GM18505 (cell line): ENCODE results near the gene OR8S1.
"Not testable (repeated sequence)": the region's sequence is repeated elsewhere in the genome, so short reads cannot be mapped to it uniquely, and the experiment has no call there.

ENCODE experiments used
- ATAC-seq: cut with Tn5 transposase; IDR thresholded peaks from one replicate; pipeline ENCODE4 v1.9.1; 2021; ENCODE audit not compliant: unreplicated experiment
- POLR2A ChIP-seq: IDR thresholded peaks from 4 replicates; pipeline ENCODE4 v1.6.1; 2011; ENCODE audit warnings: borderline replicate concordance; ENCODE audit not compliant: insufficient read depth, insufficient read length; ENCODE audit errors: extremely low read depth

The OR8S1 gene, protein sequence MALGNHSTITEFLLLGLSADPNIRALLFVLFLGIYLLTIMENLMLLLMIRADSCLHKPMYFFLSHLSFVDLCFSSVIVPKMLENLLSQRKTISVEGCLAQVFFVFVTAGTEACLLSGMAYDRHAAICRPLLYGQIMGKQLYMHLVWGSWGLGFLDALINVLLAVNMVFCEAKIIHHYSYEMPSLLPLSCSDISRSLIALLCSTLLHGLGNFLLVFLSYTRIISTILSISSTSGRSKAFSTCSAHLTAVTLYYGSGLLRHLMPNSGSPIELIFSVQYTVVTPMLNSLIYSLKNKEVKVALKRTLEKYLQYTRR

DNA sequence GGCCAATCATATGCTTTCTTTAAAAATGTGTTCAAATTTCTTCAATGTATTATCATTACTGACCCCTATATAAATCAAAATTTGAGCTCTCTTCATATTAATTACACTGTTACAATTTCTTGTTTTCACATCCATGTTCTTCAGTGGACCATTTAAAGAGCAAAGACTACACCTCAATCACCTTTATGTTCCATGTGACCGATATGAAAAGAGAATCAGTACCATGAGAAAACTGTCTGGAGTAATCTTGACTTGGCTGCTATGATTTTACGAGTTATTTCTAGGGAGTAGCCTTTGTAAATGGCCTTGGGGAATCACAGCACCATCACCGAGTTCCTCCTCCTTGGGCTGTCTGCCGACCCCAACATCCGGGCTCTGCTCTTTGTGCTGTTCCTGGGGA, at the start of gene OR8S1:
Gene OR8S1, plus strand, starts transcription at position 301 of the 400 bp plus-strand sequence. Its CDS starts 0 bp downstream, at position 301.
- ATAC-seq, result no peak
- no peak for TF ChIP-seq POLR2A

DNA sequence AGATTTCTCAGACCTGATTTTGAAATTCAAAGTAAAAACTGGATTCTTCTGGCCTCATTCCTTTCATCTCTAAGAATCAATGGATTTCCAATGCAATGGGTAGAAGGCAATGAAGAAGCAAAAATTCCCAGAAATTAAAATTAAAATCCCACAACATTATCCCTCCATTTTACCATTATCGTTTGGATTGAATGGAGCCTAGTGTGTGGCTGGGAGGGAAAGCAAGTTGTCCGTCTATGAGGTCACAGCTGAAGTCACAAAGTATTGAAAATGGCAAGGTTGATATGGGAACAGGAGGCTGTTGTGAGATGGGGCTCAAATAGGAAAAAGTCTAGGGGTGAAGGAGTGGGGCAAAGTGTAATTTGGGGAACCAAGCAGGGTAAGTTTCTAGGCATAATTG, 43.2 kb upstream of the OR8S1 start, which contains the start of gene C12orf54:
Gene C12orf54, plus strand, starts transcription at position 301 of the 400 bp plus-strand sequence. CDS start 799 bp downstream, outside the sequence.
- TF ChIP-seq POLR2A, result no peak
- no peak for ATAC-seq

DNA sequence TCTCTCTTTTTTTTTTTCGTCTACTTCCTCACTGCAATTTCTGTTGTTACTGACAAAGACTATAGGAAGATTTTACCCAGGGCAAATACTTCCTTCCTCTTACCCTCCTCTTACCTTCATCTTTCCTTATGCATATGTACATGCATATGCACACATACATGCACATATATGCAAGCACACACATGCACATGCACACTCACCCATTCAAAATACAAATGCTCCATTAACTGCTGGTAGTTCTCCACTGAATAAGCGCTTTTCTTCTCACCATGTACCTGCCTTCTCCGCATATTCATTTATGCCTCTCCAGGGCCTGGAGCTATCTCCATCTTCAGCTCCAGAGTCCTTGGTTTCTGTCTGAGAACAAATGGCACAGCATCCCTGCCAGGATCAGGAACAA, 42.5 kb upstream of the OR8S1 start:
- no peak for ATAC-seq
- no peak for TF ChIP-seq POLR2A

DNA sequence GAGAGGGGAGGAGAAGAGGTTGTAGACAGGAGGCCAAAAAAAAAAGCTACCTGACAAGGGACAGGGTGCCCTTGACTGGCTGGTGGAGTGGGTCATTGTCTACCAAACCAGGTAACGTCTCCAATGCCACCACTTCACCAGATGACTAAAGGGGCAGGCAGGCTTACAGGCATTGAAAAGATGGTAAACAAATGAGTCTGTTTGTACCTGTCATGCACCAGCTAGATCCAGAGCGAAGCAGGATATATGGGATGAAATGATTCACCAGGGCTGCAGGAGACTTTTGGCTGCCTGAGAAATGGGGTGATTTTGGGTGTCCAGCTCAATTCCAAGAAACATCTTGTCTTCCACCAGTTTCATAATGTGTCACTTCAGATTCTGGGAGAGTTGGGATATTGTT, 39.2 kb upstream of the OR8S1 start:
- no peak for TF ChIP-seq POLR2A
- ATAC-seq, result no peak

DNA sequence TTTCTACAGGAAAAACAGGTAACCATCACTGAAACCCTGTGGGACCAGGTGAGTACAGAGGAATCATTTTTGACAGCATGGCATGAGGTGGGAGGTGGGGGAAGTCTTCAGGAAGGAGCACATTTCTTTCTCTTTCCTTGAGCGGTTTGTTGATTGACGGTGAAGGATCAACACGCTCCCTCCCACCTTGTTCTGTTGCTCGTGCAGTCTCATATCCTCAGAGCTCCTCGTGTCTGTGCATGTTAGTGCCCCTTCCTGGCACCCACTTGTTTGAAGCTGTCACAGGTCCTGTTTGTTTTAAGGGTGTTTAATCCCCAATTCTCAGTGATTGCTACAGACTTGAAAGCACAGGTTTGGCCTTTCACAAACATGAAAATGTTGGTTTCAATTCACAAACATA, 38.8 kb upstream of the OR8S1 start:
- no peak for TF ChIP-seq POLR2A
- no peak for ATAC-seq

DNA sequence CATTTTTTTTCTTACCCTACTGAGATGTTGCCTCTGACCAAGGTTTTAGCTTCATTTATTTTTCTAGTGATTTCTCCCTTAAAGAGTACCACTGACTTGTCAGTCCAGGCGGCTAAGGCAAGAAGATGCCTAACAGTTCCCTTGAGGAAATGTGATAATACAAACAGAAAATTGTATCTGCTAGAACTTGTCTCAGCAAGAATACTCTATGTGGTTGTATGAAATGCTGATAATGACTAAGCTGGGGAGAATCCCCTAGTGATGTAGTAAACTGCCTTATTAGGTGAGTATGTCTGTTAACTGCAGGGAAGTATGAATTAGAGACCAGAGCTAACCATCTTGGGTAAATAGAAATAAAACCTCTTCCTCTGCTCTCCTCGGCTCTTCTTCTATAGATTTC, 36.4 kb upstream of the OR8S1 start:
- peak; percentile 89 for ATAC-seq
- no peak for TF ChIP-seq POLR2A

DNA sequence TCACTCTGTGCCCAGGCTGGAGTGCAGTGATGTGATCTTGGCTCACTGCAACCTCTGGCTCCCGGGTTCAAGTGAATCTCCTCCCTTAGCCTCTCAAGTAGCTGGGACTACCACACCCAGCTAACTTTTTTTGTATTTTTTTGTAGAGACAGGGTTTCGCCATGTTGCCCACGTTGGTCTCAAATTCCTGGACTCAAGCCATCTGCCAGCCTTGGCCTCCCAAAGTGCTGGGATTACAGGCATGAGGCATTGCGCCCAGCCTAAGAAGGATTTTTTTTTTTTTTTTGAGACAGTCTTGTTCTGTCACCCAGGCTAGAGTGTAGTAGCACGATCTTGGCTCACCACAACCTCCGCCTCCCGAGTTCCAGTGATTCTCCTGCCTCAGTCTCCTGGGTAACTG, 36.0 kb upstream of the OR8S1 start:
- not testable (repeated sequence) for ATAC-seq

DNA sequence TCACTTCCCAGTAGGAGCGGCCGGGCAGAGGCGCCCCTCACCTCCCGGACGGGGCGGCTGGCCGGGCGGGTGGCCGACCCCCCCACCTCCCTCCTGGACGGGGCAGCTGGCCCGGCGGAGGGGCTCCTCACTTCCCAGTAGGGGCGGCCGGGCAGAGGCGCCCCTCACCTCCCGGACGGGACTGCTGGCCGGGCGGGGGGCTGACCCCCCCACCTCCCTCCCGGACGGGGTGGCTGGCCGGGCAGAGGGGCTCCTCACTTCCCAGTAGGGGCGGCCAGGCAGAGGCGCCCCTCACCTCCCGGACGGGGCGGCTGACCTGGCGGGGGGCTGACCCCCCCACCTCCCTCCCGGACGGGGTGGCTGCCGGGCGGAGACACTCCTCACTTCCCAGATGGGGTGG, 25.2 kb upstream of the OR8S1 start:
- not testable (repeated sequence) for ATAC-seq

DNA sequence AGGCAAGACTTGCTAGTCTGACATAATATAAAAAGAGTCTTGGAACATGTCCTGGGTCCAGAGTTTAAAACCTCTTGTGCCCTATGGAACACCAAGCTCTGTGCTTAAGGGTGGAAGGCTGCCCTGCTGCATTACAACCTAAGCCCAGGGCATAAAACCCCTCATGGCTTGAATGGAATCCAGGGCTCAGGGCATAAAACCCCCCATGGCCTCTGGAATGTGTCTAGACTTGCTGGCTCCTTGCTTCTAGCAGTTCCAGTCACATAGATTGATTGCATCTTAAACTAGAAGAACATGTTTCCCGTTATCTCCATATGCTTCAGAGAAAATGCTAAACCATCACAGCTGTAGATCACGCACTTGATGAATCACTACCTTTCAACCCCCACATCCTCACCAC, 18.6 kb upstream of the OR8S1 start:
- ATAC-seq, result not testable (repeated sequence)

DNA sequence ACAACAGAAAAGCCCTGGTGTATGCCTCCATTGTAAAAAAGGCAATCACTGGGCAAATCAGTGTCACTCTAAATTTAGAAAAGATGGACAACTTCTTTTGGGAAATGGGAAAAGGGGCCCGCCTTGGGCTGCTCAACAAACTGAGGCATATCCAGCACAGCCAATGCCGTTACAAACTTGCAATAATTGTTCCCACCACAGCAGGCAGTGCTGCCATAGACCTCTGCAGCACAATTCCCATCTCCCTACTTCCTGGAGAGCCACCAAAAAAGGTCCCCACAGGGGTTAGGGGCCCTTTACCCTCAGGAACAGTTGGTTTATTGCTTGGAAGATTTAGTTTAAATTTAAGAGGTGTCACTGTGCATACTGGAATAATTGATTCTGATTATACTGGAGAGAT, 16.4 kb upstream of the OR8S1 start:
- no peak for ATAC-seq
- no peak for TF ChIP-seq POLR2A

DNA sequence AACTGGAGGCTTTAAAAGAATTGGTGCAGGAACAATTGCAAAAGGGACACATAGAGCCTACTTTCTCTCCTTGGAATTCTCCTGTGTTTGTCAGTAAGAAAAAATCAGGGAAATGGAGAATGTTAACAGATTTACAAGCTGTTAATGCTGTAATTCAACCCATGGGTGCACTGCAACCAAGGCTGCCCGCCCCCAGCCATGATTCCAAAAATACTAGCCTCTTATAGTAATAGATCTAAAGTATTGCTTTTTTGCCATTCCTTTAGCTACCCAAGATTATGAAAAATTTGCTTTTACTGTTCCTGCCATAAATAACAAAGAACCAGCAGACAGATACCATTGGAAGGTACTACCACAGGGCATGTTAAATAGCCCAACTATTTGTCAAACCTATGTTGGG, 15.3 kb upstream of the OR8S1 start:
- no peak for TF ChIP-seq POLR2A
- no peak for ATAC-seq

DNA sequence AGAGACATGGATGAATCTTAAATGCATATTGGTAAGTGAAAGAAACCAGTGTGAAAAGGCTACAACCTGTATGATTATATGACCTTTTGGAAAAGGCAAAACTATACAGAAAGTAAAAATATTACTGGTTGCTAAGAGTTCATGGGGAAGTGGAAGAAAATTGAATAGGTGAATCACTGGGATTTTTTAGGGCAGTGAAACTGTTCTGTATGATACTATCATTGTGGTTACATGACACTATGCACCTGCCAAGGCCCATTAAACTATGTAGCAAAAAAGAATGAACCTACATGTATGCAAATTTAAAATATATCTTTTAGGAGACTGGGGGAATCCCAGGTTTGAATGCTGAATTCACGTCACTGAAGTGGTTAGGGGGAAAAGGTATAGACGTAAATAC, 12.6 kb upstream of the OR8S1 start:
- no peak for TF ChIP-seq POLR2A
- peak; percentile 86 for ATAC-seq

DNA sequence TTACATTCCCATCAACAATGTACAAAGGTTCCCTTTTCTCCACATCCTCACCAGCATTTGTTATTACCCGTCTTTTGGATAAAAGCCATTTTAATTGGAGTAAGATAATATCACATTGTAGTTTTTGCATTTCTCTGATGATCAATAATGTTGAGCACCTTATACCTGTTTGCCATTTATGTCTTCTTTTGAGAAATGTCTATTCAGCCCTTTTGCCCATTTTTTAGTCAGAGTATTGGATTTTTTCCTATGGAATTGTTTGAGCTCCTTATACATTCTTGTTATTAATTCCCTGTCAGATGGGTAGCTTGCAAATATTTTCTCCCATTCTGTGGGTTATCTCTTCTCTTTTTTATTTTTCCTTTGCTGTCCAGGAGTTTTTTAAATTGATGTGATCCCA, 10.7 kb upstream of the OR8S1 start:
- TF ChIP-seq POLR2A, result no peak
- ATAC-seq, result no peak

DNA sequence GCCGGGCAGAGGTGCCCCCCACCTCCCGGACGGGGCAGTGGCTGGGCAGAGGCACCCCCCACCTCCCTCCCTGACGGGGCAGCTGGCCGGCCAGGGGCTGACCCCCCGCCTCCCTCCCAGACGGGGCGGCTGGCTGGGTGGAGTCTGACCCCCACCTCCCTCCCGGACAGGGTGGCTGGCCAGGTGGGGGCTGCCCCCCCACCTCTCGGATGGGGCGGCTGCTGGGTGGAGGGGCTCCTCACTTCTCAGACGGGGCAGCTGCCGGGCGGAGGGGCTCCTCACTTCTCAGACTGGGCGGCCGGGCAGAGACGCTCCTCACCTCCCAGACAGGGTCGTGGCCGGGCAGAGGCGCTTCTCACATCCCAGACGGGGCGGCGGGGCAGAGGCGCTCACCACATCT, 5.1 kb upstream of the OR8S1 start:
- ATAC-seq, result not testable (repeated sequence)

DNA sequence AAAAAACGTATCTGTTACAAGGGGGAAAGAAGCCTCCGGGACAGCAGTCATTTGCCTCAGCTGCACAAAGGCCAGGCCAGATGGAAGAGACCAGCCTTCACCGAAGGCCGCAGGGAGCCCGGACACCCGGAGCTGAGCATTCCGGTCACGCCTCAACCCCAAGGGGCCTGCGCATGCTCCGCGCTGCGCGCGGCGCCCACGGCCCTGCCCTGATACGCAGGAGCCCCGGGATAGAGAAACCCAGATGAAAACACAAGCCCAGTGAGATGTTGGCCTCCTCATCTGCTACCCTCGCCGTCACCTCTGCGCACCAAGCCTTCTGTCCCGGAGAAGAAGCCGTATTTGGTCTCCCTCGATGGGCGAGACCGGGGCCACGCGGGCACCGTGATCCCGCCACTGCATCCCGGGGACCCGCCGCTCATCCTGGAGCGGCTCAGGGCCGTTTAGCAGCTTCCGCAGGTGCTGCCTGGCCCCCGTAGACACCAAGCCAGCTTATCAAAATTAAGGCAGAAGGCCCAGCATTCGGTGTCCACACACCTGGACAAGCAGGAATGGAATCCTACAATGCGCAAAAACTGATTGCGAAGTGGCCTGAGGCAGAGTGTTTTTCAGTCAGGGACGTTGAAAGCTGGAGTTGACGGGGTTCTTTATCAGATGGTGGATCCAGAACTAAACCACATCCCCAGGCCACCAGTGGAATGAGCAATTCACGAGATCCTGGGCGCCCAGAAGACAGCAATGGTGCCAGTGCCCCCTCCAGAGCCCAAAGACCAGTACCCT, 2.6 kb downstream of the OR8S1 start:
- TF ChIP-seq POLR2A, result no peak
- no peak for ATAC-seq

DNA sequence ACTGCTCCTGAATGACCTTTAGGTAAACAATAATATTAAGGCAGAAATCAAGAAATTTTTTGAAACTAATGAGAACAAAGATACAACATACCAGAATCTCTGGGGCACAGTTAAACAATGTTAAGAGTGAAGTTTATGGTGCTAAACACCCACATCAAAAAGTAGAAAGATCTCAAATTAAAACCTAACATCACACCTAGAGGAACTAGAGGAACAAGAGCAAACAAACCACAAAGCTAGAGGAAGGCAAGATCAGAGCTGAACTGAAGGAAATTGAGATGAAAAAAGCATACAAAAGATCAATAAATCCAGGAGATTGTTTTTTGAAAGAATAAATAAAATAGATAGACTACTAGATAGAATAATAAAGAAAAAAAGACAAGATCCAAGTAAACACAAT, 7.2 kb downstream of the OR8S1 start:
- ATAC-seq, result no peak
- TF ChIP-seq POLR2A, result no peak
